Osteoblast (primary cell): ENCODE results near the gene PNPLA8. TPM values are rescaled to one million over a fixed set of nuclear protein-coding genes. Genes with fewer than 3 reads are reported as not detected.
A peak's percentile ranks its signal among the peaks of the same experiment; 100 is the strongest.

Experiments
- DNase-seq: peaks from one replicate; pipeline ENCODE4 v3.0.0; 2011; ENCODE audit warnings: low spot score, mixed read lengths; ENCODE audit not compliant: insufficient read length; ENCODE audit errors: missing footprints
- H2AFZ ChIP-seq: 2 replicates; pipeline ENCODE4 v1.6.0; 2011; ENCODE audit warnings: mild to moderate bottlenecking, low read length
- H3K27ac ChIP-seq: 2 replicates; pipeline ENCODE4 v1.5.1; 2011; ENCODE audit warnings: mild to moderate bottlenecking, low read depth, low read length, moderate library complexity
- H3K27me3 ChIP-seq: 2 replicates; pipeline ENCODE4 v1.6.0; 2012; ENCODE audit warnings: mild to moderate bottlenecking, control low read depth, inconsistent platforms, low read length, moderate library complexity; ENCODE audit not compliant: insufficient read depth
- H3K36me3 ChIP-seq: 2 replicates; pipeline ENCODE4 v1.5.1; 2011; ENCODE audit warnings: mild to moderate bottlenecking, low read length, control low read depth, moderate library complexity; ENCODE audit not compliant: insufficient read depth
- H3K4me1 ChIP-seq: 2 replicates; pipeline ENCODE4 v1.5.1; 2011; ENCODE audit warnings: mild to moderate bottlenecking, low read length, control low read depth, moderate library complexity; ENCODE audit not compliant: insufficient read depth
- H3K4me2 ChIP-seq: 2 replicates; pipeline ENCODE4 v1.6.0; 2011; ENCODE audit warnings: mild to moderate bottlenecking, low read length; ENCODE audit not compliant: insufficient read depth
- H3K4me3 ChIP-seq: fragments of 200-600 bp; sonication (generic); 3 replicates; pipeline ENCODE4 v1.5.1; 2012; ENCODE audit warnings: mild to moderate bottlenecking, low read length, inconsistent platforms; ENCODE audit not compliant: insufficient read depth
- H3K79me2 ChIP-seq: 2 replicates; pipeline ENCODE4 v1.6.0; 2012; ENCODE audit warnings: mild to moderate bottlenecking, low read length, control low read depth, inconsistent platforms; ENCODE audit not compliant: insufficient read depth
- H3K9me3 ChIP-seq: 2 replicates; pipeline ENCODE4 v1.5.1; 2011; ENCODE audit warnings: low read depth, low read length, control low read depth
- H4K20me1 ChIP-seq: 2 replicates; pipeline ENCODE4 v1.6.0; 2012; ENCODE audit warnings: mild to moderate bottlenecking, low read length, control low read depth; ENCODE audit not compliant: insufficient read depth
- CTCF ChIP-seq: IDR thresholded peaks from 2 replicates; pipeline ENCODE4 v1.5.1; 2011; ENCODE audit warnings: mild to moderate bottlenecking, low read depth, low read length, moderate library complexity; ENCODE audit errors: extremely low read depth
- total RNA-seq: library from RNA; depleted of rRNA; stranded (reverse); fragments of >200 nt; gene quantifications from 2 replicates; pipeline ENCODE4 v1.2.3, GENCODE V29; 2012

The PNPLA8 gene
- total RNA-seq, 1 donor: 37.6 TPM

DNA sequence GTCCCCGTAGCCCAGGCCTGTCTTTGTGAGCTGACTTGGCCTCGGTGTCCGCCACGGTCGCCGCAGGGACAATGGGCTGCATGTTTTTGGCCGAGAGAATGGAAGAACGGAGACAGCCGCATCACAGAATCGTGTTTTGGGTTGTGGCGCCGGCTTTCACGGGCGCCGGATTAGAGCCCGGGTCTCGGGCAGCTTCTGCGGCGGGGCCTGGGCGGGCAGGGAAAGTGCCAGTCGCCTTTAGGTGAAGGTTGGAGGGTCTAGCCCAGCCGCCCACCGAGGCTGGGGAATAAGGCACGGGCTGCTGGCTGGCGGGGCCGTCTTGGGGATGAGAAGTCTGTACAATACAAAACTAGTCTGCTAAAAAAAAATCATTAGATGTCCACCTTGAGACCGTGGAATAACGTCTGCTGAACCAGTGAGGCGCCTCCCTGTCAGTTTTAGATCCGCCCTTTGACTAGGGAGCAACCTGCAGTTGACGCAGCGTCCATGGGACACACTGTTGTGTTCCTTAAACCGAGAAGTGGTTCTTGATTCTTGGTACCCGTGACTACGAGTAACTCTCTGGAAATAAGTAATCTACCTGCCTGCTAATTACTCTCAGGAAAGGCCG is 44.3 kb upstream of the PNPLA8 start:
- Histone ChIP-seq H4K20me1 (no peaks in the 10 kb centered on the region), H3K9me3 (no peaks in the 10 kb centered on the region), H3K4me1 (peaks cover 25% of the 10 kb centered on the region), H3K4me2 (peak overlapping the region; percentile 97), H3K27me3 (no peaks in the 10 kb centered on the region), H3K4me3 (peak overlapping the region; percentile 91), H3K79me2 (peaks cover 51% of the 10 kb centered on the region), H2AFZ (peak overlapping the region; percentile 93), H3K27ac (peak overlapping the region; percentile 98), H3K36me3 (no peaks in the 10 kb centered on the region)
- no peak for TF ChIP-seq CTCF
- peak; percentile 45 for DNase-seq

GRCh38 chr7:108569381-108570145 is 43.6 kb upstream of the PNPLA8 start, which contains the start of the genes DNAJB9 and THAP5:
Gene DNAJB9, plus strand, starts transcription at chr7:108569874. Its CDS starts 1,853 bp downstream, at chr7:108571727.
Gene THAP5, minus strand, starts transcription at chr7:108569706. Its CDS starts 137 bp downstream, at chr7:108569569.
- Histone ChIP-seq H2AFZ (peak within 1 kb of the TSS; percentile 98), H3K79me2 (peaks cover 51% of the 10 kb centered on the region), H3K4me1 (peaks cover 25% of the 10 kb centered on the region), H3K27ac (peak within 1 kb of the TSS; percentile 98), H4K20me1 (no peaks in the 10 kb centered on the region), H3K4me3 (peak within 1 kb of the TSS; percentile 91), H3K4me2 (peak within 1 kb of the TSS; percentile 97), H3K9me3 (no peaks in the 10 kb centered on the region), H3K36me3 (no peaks in the 10 kb centered on the region), H3K27me3 (no peaks in the 10 kb centered on the region)
- peak; percentile 97 for DNase-seq
- TF ChIP-seq CTCF: no peak

DNA sequence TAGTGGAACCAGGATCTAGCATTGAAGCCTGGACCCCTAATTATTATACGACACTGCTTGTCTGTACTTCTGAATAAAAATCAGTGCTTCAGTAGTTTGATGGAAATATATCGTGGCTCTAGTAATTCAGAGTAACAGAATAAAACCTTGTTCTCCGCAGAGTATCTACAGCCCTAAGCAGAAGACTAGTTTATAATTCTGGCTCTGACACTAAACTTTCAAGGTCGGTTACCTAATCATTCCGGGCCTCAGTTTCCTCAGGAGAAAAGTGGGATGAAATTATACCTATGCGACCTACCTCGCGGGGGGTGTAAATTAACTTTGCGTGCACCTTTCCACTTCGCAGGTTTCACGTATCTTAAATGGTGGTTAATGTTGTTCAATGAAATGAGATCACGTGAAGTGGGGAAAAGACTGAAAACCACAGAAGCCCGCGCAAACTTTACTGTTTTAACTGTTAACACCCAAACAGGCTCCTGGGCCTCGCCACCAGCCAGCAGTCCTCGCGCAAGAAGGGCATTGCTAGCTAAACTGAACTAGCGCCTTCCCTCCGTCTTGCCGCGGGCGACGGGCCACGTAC is 43.0 kb upstream of the PNPLA8 start:
- H3K27ac ChIP-seq: peak overlapping the region; percentile 98
- no peaks in the 10 kb centered on the region for H3K36me3 ChIP-seq
- H3K27me3 ChIP-seq: no peaks in the 10 kb centered on the region
- no peak for TF ChIP-seq CTCF
- H3K4me3 ChIP-seq: peak overlapping the region; percentile 91
- peaks cover 25% of the 10 kb centered on the region for H3K4me1 ChIP-seq
- H3K79me2 ChIP-seq: peaks cover 51% of the 10 kb centered on the region
- no peaks in the 10 kb centered on the region for H4K20me1 ChIP-seq
- no peaks in the 10 kb centered on the region for H3K9me3 ChIP-seq
- peak; percentile 55 for DNase-seq
- peak overlapping the region; percentile 98 for H2AFZ ChIP-seq
- H3K4me2 ChIP-seq: peak overlapping the region; percentile 92

DNA sequence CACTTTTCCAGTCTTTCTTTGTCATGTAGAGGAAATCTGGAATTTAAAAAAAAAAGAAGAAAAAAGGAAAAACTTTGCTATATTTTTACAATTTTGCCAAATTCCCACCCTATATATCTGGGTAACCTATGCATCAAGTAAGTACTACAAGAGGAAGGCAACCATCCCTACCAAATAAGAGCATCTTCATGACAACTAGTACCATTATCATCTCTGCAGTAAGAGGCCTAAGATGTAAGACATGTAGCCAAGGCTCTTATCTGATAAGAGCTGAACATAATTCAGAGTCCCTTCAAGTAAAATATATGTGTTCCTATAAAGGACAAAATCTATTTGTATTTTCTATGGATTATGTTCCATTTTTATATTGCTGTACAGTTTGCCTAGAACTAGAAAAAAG is 40.1 kb upstream of the PNPLA8 start:
- Histone ChIP-seq H2AFZ (no peak overlapping the region), H3K36me3 (no peaks in the 10 kb centered on the region), H3K79me2 (peaks cover 42% of the 10 kb centered on the region), H3K9me3 (no peaks in the 10 kb centered on the region), H4K20me1 (peaks cover 2% of the 10 kb centered on the region), H3K27ac (no peak overlapping the region), H3K27me3 (no peaks in the 10 kb centered on the region), H3K4me3 (no peak overlapping the region), H3K4me2 (no peak overlapping the region), H3K4me1 (peaks cover 22% of the 10 kb centered on the region)
- DNase-seq: no peak
- no peak for TF ChIP-seq CTCF
